Loucy (cell line): ENCODE results near the gene WWOX.

ENCODE experiments used
- H2AFZ ChIP-seq: fragments of 200-600 bp; sonication (generic); 2 replicates; pipeline ENCODE4 v1.6.0; 2016; ENCODE audit warnings: antibody characterized with exemption, mild to moderate bottlenecking, low read length, moderate library complexity
- H3F3A ChIP-seq: fragments of 200-600 bp; 2 replicates; pipeline ENCODE4 v1.6.0; 2016; ENCODE audit warnings: antibody characterized with exemption, low read depth, mild to moderate bottlenecking
- H3K27me3 ChIP-seq: fragments of 200-600 bp; sonication (generic); 2 replicates; pipeline ENCODE4 v1.6.1; 2014; ENCODE audit warnings: low read length, mild to moderate bottlenecking; ENCODE audit not compliant: insufficient read depth, poor library complexity, severe bottlenecking
- H3K36me3 ChIP-seq: fragments of 200-600 bp; sonication (generic); 2 replicates; pipeline ENCODE4 v1.6.1; 2016; ENCODE audit warnings: low read length; ENCODE audit not compliant: insufficient read depth
- H3K4me1 ChIP-seq: fragments of 200-600 bp; sonication (generic); 2 replicates; pipeline ENCODE4 v1.5.1; 2014; ENCODE audit warnings: low read length, mild to moderate bottlenecking; ENCODE audit not compliant: insufficient read depth, poor library complexity, severe bottlenecking
- H3K4me2 ChIP-seq: fragments of 200-600 bp; sonication (generic); 2 replicates; pipeline ENCODE4 v1.6.0; 2014; ENCODE audit warnings: antibody characterized with exemption, low read length, low read depth, mild to moderate bottlenecking; ENCODE audit not compliant: poor library complexity, severe bottlenecking
- H3K4me3 ChIP-seq: fragments of 200-600 bp; sonication (generic); 2 replicates; pipeline ENCODE4 v1.5.1; 2014; ENCODE audit warnings: low read length, mild to moderate bottlenecking, mixed read lengths; ENCODE audit not compliant: poor library complexity, severe bottlenecking
- H3K79me2 ChIP-seq: fragments of 200-600 bp; sonication (generic); 2 replicates; pipeline ENCODE4 v1.6.1; 2014; ENCODE audit warnings: low read length; ENCODE audit not compliant: insufficient read depth
- H3K9ac ChIP-seq: fragments of 200-600 bp; sonication (generic); 2 replicates; pipeline ENCODE4 v1.6.0; 2014; ENCODE audit warnings: mild to moderate bottlenecking, low read depth, low read length, moderate library complexity; ENCODE audit not compliant: poor library complexity, severe bottlenecking
- H3K9me2 ChIP-seq: fragments of 200-600 bp; sonication (generic); replicated peaks from 2 replicates; pipeline ENCODE4 v1.6.1; 2016; ENCODE audit warnings: low read depth, low read length, mixed read lengths
- H3K9me3 ChIP-seq: fragments of 200-600 bp; sonication (generic); 2 replicates; pipeline ENCODE4 v1.6.1; 2014; ENCODE audit warnings: mild to moderate bottlenecking, antibody characterized with exemption, low read length, low read depth; ENCODE audit not compliant: insufficient read depth
- H4K20me1 ChIP-seq: fragments of 200-600 bp; sonication (generic); 2 replicates; pipeline ENCODE4 v1.6.0; 2014; ENCODE audit warnings: antibody characterized with exemption, low read length, mild to moderate bottlenecking; ENCODE audit not compliant: insufficient read depth, poor library complexity, severe bottlenecking
- EZH2phosphoT487 ChIP-seq: fragments of 200-600 bp; IDR thresholded peaks from 2 replicates; pipeline ENCODE4 v1.6.1; 2018; ENCODE audit warnings: antibody characterized with exemption, mild to moderate bottlenecking, moderate library complexity, borderline replicate concordance
- TF ChIP-seq, protein P1 (sequence below): fragments of 200-600 bp; sonication (generic); conservative IDR thresholded peaks from 2 replicates; pipeline ENCODE4 v1.5.1; 2014; ENCODE audit warnings: mild to moderate bottlenecking, antibody characterized with exemption, low read length

Gene WWOX

DNA sequence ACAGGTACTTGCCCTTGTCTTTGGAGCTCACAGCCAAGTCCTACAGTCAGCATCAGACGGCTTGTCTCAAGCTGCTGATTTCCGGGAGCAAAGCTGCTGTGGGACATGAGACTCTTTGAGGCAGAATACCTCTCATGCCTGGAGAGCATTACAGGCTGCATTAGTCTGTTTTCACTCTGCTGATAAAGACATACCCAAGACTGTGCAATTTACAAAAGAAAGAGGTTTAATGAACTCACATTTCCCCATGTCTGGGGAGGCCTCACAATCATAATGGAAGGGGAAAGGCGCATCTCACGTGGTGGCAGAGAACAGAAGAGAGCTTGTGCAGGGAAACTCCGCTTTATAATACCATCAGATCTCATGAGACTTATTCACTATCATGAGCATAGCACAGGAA, 661.2 kb downstream of the WWOX start:
- Histone ChIP-seq H3F3A (no peaks in the 10 kb centered on the region), H3K79me2 (no peaks in the 10 kb centered on the region), H3K4me3 (no peak overlapping the region), H3K4me1 (no peaks in the 10 kb centered on the region), H3K27me3 (no peaks in the 10 kb centered on the region), H3K9me3 (no peaks in the 10 kb centered on the region), H3K36me3 (no peaks in the 10 kb centered on the region), H3K9me2 (no peaks in the 10 kb centered on the region), H2AFZ (no peak overlapping the region), H4K20me1 (no peaks in the 10 kb centered on the region), H3K9ac (no peak overlapping the region), H3K4me2 (no peak overlapping the region)
- TF ChIP-seq, protein P1, sequence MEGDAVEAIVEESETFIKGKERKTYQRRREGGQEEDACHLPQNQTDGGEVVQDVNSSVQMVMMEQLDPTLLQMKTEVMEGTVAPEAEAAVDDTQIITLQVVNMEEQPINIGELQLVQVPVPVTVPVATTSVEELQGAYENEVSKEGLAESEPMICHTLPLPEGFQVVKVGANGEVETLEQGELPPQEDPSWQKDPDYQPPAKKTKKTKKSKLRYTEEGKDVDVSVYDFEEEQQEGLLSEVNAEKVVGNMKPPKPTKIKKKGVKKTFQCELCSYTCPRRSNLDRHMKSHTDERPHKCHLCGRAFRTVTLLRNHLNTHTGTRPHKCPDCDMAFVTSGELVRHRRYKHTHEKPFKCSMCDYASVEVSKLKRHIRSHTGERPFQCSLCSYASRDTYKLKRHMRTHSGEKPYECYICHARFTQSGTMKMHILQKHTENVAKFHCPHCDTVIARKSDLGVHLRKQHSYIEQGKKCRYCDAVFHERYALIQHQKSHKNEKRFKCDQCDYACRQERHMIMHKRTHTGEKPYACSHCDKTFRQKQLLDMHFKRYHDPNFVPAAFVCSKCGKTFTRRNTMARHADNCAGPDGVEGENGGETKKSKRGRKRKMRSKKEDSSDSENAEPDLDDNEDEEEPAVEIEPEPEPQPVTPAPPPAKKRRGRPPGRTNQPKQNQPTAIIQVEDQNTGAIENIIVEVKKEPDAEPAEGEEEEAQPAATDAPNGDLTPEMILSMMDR = no peak
- TF ChIP-seq EZH2phosphoT487 = no peak

GRCh38 chr16:78761427-78761826, 662.0 kb downstream of the WWOX start:
- no peaks in the 10 kb centered on the region for H3K9me2 ChIP-seq
- no peak for TF ChIP-seq EZH2phosphoT487
- TF ChIP-seq, protein P1 = no peak
- H2AFZ ChIP-seq = no peak overlapping the region
- H3K4me2 ChIP-seq = no peak overlapping the region
- H4K20me1 ChIP-seq = no peaks in the 10 kb centered on the region
- H3K27me3 ChIP-seq = no peaks in the 10 kb centered on the region
- H3F3A ChIP-seq = no peaks in the 10 kb centered on the region
- no peak overlapping the region for H3K9ac ChIP-seq
- H3K36me3 ChIP-seq = no peaks in the 10 kb centered on the region
- no peaks in the 10 kb centered on the region for H3K9me3 ChIP-seq
- no peaks in the 10 kb centered on the region for H3K4me1 ChIP-seq
- H3K4me3 ChIP-seq = no peak overlapping the region
- H3K79me2 ChIP-seq = no peaks in the 10 kb centered on the region

- Histone ChIP-seq H4K20me1 (no peaks in the 10 kb centered on the region), H2AFZ (no peak overlapping the region), H3K27me3 (no peaks in the 10 kb centered on the region), H3K9ac (no peak overlapping the region), H3K9me2 (no peaks in the 10 kb centered on the region), H3K9me3 (no peaks in the 10 kb centered on the region), H3K79me2 (no peaks in the 10 kb centered on the region), H3K4me2 (no peak overlapping the region), H3F3A (no peaks in the 10 kb centered on the region), H3K4me1 (no peaks in the 10 kb centered on the region), H3K4me3 (no peak overlapping the region), H3K36me3 (no peaks in the 10 kb centered on the region)
- TF ChIP-seq, protein P1 = no peak
- no peak for TF ChIP-seq EZH2phosphoT487
These were observed 662.8 kb downstream of the WWOX start for GRCh38 chr16:78762222-78762621.
